ENCODE results near the gene PITPNC1. TPM values are rescaled to one million over a fixed set of nuclear protein-coding genes. Genes with fewer than 3 reads are reported as not detected.

The PITPNC1 gene
- total and polyA plus RNA-seq, 11 donors = 7.0 to 20.8 (median 11.3) TPM

DNA sequence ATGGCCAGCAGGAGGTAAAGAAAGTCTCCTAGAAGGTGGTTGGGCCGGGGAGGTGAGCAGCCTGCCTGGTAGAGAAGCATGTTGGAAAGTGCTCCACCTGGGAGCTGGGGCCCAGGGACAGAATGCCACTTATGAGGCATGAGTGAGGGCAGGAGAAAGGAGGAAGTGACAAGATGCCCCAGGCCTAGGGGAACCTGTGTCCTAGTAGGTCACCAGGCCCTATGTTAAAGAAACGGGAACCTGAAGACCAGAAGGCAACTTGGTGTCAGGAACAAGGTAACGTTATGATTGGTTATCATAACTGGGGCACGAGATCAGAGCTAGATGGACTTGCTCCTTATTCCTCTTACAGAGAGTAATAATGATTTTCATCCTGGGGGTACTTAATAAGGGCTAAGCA lies 34.3 kb downstream of the PITPNC1 start:
- H3K9me3 ChIP-seq = peaks cover 0 to 7% (median 0%) of the 10 kb centered on the region in 12 donors
- intact Hi-C loops (cut with DNase I) = no loop called here
- DNase-seq = no peak
- no peaks in the 10 kb centered on the region for H3K27me3 ChIP-seq
- no peaks in the 10 kb centered on the region for H3K36me3 ChIP-seq
- no peak overlapping the region for H3K4me3 ChIP-seq
- no peak for TF ChIP-seq CTCF (IDR thresholded peaks at IDR 0.05)
- TF ChIP-seq POLR2A (IDR thresholded peaks at IDR 0.05) = no peak
- H3K27ac ChIP-seq = no peak overlapping the region
- ATAC-seq = no peak
- WGBS, 4 donors = 91 to 95% (median 93%) methylated on average over 4 of the region's 4 CpGs
- H3K4me1 ChIP-seq = peaks cover 0 to 22% (median 4%) of the 10 kb centered on the region in 12 donors

DNA sequence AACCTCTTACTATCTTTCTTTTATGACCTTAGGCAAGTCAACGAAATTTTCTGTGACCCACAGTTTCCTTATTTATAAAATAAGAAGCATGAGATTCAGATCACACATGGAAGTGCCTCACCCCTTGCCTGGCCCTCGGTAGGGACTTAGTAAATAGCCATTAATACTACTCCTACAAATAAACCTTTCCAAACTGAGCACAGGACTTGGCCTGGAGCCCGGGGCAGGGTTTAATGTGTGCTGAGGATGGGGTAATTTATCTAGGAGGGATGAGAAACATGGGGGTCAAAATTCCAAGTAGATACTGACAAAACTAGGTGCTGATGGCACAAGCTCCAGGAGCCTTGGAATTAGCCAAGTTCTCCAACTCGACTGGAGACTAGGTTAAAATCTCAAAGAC lies 35.0 kb downstream of the PITPNC1 start:
- TF ChIP-seq POLR2A (IDR thresholded peaks at IDR 0.05) (no peak), CTCF (IDR thresholded peaks at IDR 0.05) (no peak)
- Histone ChIP-seq H3K9me3 (peaks cover 0 to 7% (median 0%) of the 10 kb centered on the region in 12 donors), H3K27me3 (no peaks in the 10 kb centered on the region), H3K27ac (no peak overlapping the region), H3K36me3 (no peaks in the 10 kb centered on the region), H3K4me3 (no peak overlapping the region), H3K4me1 (peaks cover 0 to 22% (median 4%) of the 10 kb centered on the region in 12 donors)
- ATAC-seq (no peak), DNase-seq (peak in 1 of 5 donors; percentile 25)
- intact Hi-C loops (cut with DNase I) = no loop called here
- 51 to 62% (median 55%) methylated on average over 4 of the region's 4 CpGs for WGBS, 4 donors

GRCh38 chr17:67412941-67413340 lies 35.9 kb downstream of the PITPNC1 start:
- no peak overlapping the region for H3K27ac ChIP-seq
- DNase-seq (no peak), ATAC-seq (no peak)
- intact Hi-C loops (cut with DNase I) = no loop called here
- no peak overlapping the region for H3K4me3 ChIP-seq
- no peaks in the 10 kb centered on the region for H3K27me3 ChIP-seq
- H3K4me1 ChIP-seq = peaks cover 0 to 24% (median 4%) of the 10 kb centered on the region in 12 donors
- TF ChIP-seq POLR2A (IDR thresholded peaks at IDR 0.05) = no peak
- no peak for TF ChIP-seq CTCF (IDR thresholded peaks at IDR 0.05)
- peaks cover 0 to 7% (median 0%) of the 10 kb centered on the region in 12 donors for H3K9me3 ChIP-seq
- no peaks in the 10 kb centered on the region for H3K36me3 ChIP-seq
- WGBS, 4 donors = 67 to 78% (median 72%) methylated on average over 2 of the region's 2 CpGs

DNA sequence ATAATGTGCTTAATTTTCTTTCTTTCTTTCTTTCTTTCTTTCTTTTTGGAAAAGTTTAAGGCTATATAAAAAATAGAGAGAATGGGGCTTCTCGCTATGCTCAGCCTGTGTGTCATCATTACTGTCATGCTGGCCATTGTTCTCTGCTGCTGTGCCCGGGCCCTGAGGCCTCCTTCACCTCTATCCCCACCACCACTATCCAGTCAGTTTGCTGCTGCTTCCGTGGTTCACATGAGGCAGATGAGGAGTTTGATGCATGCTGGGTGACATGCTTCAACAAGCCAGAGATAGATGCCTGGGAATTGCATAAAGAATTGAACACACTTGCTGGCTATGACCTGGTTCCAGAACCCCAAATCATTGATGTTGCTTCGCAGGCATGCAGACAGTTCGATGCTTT lies 36.3 kb downstream of the PITPNC1 start:
- peaks cover 0 to 28% (median 4%) of the 10 kb centered on the region in 12 donors for H3K4me1 ChIP-seq
- WGBS, 4 donors = 91 to 94% (median 92%) methylated on average over 5 of the region's 5 CpGs
- H3K36me3 ChIP-seq = no peaks in the 10 kb centered on the region
- intact Hi-C loops (cut with DNase I) = no loop called here
- no peak for TF ChIP-seq CTCF (IDR thresholded peaks at IDR 0.05)
- no peak for TF ChIP-seq POLR2A (IDR thresholded peaks at IDR 0.05)
- DNase-seq (no peak), ATAC-seq (no peak)
- H3K27me3 ChIP-seq = no peaks in the 10 kb centered on the region
- H3K9me3 ChIP-seq = peaks cover 0 to 7% (median 0%) of the 10 kb centered on the region in 12 donors
- no peak overlapping the region for H3K27ac ChIP-seq
- no peak overlapping the region for H3K4me3 ChIP-seq
